HAP-1 (cell line): ENCODE measurements around the gene GTF2H2.
"Not testable (repeated sequence)": the region's sequence is repeated elsewhere in the genome, so short reads cannot be mapped to it uniquely, and the experiment has no call there.

ENCODE experiments used
- DNase-seq, 2 experiments: peaks; one replicate each; pipeline ENCODE4 v3.0.0-alpha.2; 2016 to 2020; ENCODE audit warnings: low spot score in 2 of 2
- H3K27me3 ChIP-seq: fragments of 250-450 bp; sonication (Bioruptor Pico); 2 replicates; pipeline ENCODE4 v1.5.1; 2020; ENCODE audit warnings: low read depth, mild to moderate bottlenecking, moderate library complexity
- H3K36me3 ChIP-seq: fragments of 250-450 bp; sonication (Bioruptor Pico); replicated peaks from 2 replicates; pipeline ENCODE4 v1.5.1; 2020; ENCODE audit warnings: mild to moderate bottlenecking
- H3K4me1 ChIP-seq: fragments of 250-450 bp; sonication (Bioruptor Pico); 2 replicates; pipeline ENCODE4 v1.5.1; 2020; ENCODE audit warnings: mild to moderate bottlenecking
- H3K4me3 ChIP-seq: fragments of 250-450 bp; sonication (Bioruptor Pico); 2 replicates; pipeline ENCODE4 v1.5.1; 2020; ENCODE audit warnings: mild to moderate bottlenecking, moderate library complexity
- H3K9me3 ChIP-seq: fragments of 250-450 bp; sonication (Bioruptor Pico); 2 replicates; pipeline ENCODE4 v1.5.1; 2020; ENCODE audit warnings: mild to moderate bottlenecking, moderate library complexity
- in situ Hi-C: fragments of 300-500 bp; cut with MboI; formaldehyde crosslinking; loops from 3 replicates; pipeline ENCODE4 v1.14.3; 2020; ENCODE audit warnings: low sequenced_read_pairs, inconsistent platforms, mixed read lengths

The GTF2H2 gene

DNA sequence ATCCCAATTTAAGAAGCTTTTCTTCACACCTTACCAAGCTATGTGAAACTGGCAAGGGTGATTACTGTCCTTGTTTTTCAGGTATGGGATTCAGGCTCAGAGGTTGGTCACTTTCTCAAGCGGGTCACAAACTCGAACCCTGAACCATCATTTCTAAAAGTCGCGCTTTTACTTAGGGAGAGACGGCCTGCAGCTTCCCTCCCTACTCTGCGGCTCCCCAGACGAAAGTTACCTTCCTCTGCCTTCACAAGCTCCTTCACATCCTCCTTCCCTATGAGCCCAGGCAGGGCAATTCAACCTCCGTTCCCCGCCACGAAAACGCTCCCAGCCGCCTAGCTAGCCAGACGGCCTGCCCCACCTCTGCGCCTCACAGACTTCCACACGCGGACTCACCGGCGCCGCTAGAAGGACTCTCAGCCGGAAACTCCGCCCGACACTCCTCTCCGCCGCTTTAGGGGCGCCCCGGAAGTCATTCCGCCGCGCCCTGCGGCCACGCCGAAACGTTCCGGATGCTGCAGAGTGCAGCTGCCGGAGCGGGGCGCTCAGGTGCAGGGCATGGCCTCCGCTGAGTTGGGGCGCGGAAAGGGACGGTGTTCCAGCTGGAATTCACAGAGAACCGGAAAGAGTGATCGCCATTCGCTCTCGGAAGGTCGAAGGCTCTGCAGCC lies at the start of gene GTF2H2:
GTF2H2 (minus strand) TSS at position 415 of the 667 bp plus-strand sequence. CDS start 4,913 bp downstream, outside the sequence.
- H3K27me3 ChIP-seq, H3K9me3 ChIP-seq, in situ Hi-C loops, H3K4me1 ChIP-seq, H3K36me3 ChIP-seq, H3K4me3 ChIP-seq, DNase-seq: not testable (repeated sequence)

- DNase-seq, in situ Hi-C loops, H3K36me3 ChIP-seq, H3K9me3 ChIP-seq, H3K4me1 ChIP-seq, H3K27me3 ChIP-seq, H3K4me3 ChIP-seq: not testable (repeated sequence)
These were observed 42.3 kb upstream of the GTF2H2 start for GRCh38 chr5:71109730-71110275.

DNA sequence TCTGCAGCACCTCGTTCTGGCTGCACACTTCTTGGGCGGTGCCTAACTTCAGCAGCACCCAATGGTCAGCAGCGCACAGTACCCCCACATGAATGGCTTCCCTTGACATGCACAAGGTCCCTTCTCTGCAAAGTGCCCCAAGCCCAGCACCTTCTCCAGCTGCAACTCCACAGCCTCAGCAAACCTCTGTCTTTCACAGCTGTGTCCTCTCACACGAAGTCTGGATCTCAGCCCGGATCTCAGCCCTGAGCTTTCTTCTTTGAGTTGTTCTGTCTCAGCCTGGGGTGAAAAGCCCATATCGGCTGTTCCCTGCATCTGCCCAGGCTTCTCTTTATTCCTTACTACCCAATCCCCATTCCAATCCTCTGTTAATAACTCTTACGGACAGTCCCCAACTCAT lies 32.5 kb upstream of the GTF2H2 start:
- H3K9me3 ChIP-seq, H3K4me1 ChIP-seq, H3K27me3 ChIP-seq, DNase-seq, in situ Hi-C loops, H3K36me3 ChIP-seq, H3K4me3 ChIP-seq: not testable (repeated sequence)

GRCh38 chr5:71097930-71098203 lies 30.4 kb upstream of the GTF2H2 start:
- H3K27me3 ChIP-seq, H3K36me3 ChIP-seq, H3K4me1 ChIP-seq, H3K4me3 ChIP-seq, H3K9me3 ChIP-seq, in situ Hi-C loops, DNase-seq: not testable (repeated sequence)

DNA sequence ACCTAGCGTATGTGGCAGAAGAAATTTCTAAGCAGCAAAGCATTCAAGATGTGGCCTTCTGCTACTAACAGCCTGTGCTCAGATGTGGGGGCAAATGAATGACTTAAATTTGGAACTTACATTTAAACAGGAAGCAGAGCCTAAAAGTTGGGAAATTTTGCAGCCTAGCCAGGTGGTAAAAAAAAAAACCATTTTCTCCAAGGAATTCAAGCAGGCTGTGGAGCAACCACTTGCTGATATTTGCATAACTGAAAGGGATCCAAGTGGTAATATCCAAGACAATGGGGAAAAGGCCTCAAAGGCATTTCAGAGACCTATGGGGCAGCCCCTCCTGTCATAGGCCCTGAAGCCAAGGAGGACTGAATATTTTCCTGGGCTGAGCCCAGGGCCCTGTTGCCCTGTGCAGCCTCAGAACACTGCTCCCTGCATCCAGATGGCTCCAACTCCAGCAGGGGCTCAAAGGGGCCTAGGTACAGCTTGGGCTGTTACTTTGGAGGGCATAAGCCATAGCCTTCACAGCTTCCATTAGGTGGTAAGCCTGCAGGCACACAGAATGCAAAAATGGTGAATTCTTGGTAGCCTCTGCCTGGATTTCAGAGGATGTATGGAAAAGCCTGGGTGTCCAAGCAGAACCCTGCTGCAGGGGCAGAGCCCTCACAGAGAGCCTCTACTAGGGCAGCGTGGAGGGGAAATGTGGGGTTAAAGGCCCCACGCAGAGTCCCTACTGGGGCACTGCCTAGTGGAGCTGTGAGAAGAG lies 29.9 kb upstream of the GTF2H2 start:
- H3K36me3 ChIP-seq, H3K4me3 ChIP-seq, H3K4me1 ChIP-seq, H3K27me3 ChIP-seq, H3K9me3 ChIP-seq, in situ Hi-C loops: not testable (repeated sequence)
- peak in 1 of 2 experiments; percentile 11 for DNase-seq

GRCh38 chr5:71089773-71090172 lies 22.3 kb upstream of the GTF2H2 start:
- in situ Hi-C loops, H3K4me3 ChIP-seq, H3K4me1 ChIP-seq, H3K36me3 ChIP-seq, DNase-seq, H3K9me3 ChIP-seq, H3K27me3 ChIP-seq: not testable (repeated sequence)

GRCh38 chr5:71088754-71089153 lies 21.3 kb upstream of the GTF2H2 start:
- in situ Hi-C loops, H3K9me3 ChIP-seq: not testable (repeated sequence)

DNA sequence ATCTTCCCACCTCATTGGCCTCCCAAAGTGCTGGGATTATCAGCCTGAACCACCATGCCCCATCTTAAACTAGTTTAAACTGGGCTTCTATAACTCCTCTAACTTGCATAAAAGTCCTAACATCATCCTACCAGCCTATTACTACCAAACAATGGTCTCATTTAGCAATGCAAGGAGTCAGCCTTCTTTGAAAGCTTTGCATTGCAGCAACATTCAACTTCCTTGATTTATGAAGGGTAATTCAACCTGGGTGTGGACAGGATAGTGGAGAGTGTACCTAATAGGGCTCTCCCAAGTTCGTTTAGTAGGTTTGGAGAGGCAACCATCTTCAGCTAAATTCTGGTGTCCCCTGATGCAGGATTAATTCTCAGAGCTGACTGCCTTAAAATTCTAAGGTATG lies 18.7 kb upstream of the GTF2H2 start:
- H3K9me3 ChIP-seq, DNase-seq, H3K4me1 ChIP-seq, in situ Hi-C loops, H3K27me3 ChIP-seq, H3K36me3 ChIP-seq, H3K4me3 ChIP-seq: not testable (repeated sequence)

More at GRCh38 chr5:71088754-71089153, 21.3 kb upstream of the GTF2H2 start:
- H3K36me3 ChIP-seq, H3K4me1 ChIP-seq, H3K4me3 ChIP-seq, H3K27me3 ChIP-seq, DNase-seq: not testable (repeated sequence)

DNA sequence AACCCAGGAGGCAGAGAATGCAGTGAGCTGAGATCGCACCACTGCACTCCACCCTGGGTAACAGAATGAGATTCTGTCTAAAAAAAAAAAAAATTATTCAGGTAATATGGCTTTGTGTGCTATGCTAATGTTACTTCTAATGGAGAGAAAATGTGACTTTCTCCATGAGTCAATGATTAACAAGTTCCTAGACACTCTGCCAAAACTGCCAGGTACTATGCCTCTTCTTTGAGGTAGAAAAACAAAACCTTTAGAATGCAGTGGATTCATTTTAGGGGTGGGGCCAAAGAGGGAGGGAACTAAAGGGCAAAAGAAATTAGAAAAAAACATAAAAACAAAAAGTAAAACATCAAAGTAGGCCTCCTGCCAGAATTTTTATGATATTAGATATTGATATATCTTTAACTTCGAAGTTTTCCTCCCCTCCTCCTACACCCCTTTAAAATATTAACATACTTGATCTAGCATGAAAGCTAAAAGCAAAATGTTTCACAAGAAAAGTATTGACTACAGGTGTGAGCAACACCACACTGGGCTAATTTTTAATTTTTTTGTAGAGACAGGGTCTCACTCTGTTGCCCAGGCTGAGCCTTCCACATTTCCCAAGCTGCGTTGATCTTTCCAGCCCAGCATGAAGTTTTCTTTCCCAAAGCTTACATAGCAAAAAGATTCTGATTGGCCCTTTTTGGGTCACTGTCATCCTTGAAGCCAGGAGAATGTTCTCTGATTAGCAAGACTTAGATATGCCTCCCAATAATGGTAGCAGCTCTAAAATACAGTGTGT lies 17.0 kb upstream of the GTF2H2 start:
- in situ Hi-C loops, H3K9me3 ChIP-seq, H3K4me1 ChIP-seq, H3K36me3 ChIP-seq, H3K27me3 ChIP-seq, H3K4me3 ChIP-seq, DNase-seq: not testable (repeated sequence)

GRCh38 chr5:71082898-71083297 lies 15.4 kb upstream of the GTF2H2 start:
- H3K9me3 ChIP-seq, H3K36me3 ChIP-seq, H3K4me1 ChIP-seq, H3K4me3 ChIP-seq, H3K27me3 ChIP-seq, in situ Hi-C loops, DNase-seq: not testable (repeated sequence)

GRCh38 chr5:71082340-71082739 lies 14.9 kb upstream of the GTF2H2 start:
- not testable (repeated sequence) for DNase-seq, H3K36me3 ChIP-seq

GRCh38 chr5:71061322-71061721 lies 6.2 kb downstream of the GTF2H2 start:
- H3K36me3 ChIP-seq, in situ Hi-C loops: not testable (repeated sequence)

More at GRCh38 chr5:71082340-71082739, 14.9 kb upstream of the GTF2H2 start:
- H3K9me3 ChIP-seq, in situ Hi-C loops, H3K27me3 ChIP-seq, H3K4me3 ChIP-seq, H3K4me1 ChIP-seq: not testable (repeated sequence)

DNA sequence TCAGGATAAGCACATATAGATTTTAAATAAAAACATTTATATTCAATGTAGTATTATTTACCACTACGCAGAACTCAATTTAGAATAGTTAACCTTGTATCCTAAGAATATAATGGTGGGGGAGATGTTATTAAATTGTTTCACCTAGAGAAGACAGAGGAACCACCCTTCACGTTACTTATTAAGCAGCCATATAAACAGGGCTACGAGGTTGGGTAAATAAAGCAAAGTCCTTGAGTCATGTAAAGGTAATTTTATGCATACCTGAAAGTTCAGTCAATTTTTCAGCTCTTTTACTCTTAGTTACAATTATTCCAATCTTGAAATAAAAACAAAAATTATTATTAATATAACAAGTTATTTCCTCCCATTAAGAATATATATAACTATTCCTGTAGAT lies 8.1 kb downstream of the GTF2H2 start:
- H3K4me1 ChIP-seq = not testable (repeated sequence)

More at GRCh38 chr5:71061322-71061721, 6.2 kb downstream of the GTF2H2 start:
- H3K4me1 ChIP-seq, DNase-seq, H3K9me3 ChIP-seq, H3K27me3 ChIP-seq, H3K4me3 ChIP-seq: not testable (repeated sequence)

GRCh38 chr5:71044808-71045207 lies 22.7 kb downstream of the GTF2H2 start:
- H3K4me3 ChIP-seq, H3K9me3 ChIP-seq, DNase-seq, H3K36me3 ChIP-seq, in situ Hi-C loops, H3K27me3 ChIP-seq, H3K4me1 ChIP-seq: not testable (repeated sequence)

More for the DNA sequence above, 8.1 kb downstream of the GTF2H2 start:
- H3K4me3 ChIP-seq, in situ Hi-C loops, H3K36me3 ChIP-seq, H3K27me3 ChIP-seq, DNase-seq, H3K9me3 ChIP-seq: not testable (repeated sequence)
